Cardiac septum (tissue), 1 donor: ENCODE results near the gene TRNT1. TPM values are rescaled to one million over a fixed set of nuclear protein-coding genes. Genes with fewer than 3 reads are reported as not detected.

Source experiments
- total RNA-seq: library from RNA; stranded (reverse); fragmentation: NEBNext Ultra II Directional; extraction: Animal tissue kit (Norgen Biotek cat#: 25700); gene quantifications from one replicate; pipeline ENCODE4 v1.2.1, GENCODE V29; 2021
- donor health status: DM: no; HTN: no; CAD: no.

TRNT1 gene
- total RNA-seq, 1 donor from 2014 or later = 13.2 TPM

Other genes starting within 250 kb of the TRNT1 start
- 0.40 TPM for gene IL5RA, start 16.6 kb upstream of the TRNT1 start, total RNA-seq
- gene CRBN, start 52.8 kb downstream of the TRNT1 start, total RNA-seq = 41.3 TPM